Calu3 (cell line): ENCODE measurements around the gene BCAT1. TPM values are rescaled to one million over a fixed set of nuclear protein-coding genes. Genes with fewer than 3 reads are reported as not detected.

Experiments
- BruUV-seq: library from RNA; stranded (reverse); fragments of 400-500 nt; replicated peaks from 2 replicates; lab custom pipeline; 2021; lab: Mats Ljungman, UMichigan
- CTCF ChIA-PET: fragments of 300-600 bp; sonication (Branson Sonifier 250); formaldehyde crosslinking; loops from one replicate; lab custom pipeline; 2022; ENCODE audit warnings: antibody characterized with exemption; lab: Charles Lee
- DNase-seq: peaks from one replicate; pipeline ENCODE4 v3.0.0; 2022
- H3K27ac Mint-ChIP-seq: one replicate; pipeline ENCODE4 v1.8.0; 2022; ENCODE audit warnings: mixed read lengths; ENCODE audit not compliant: unreplicated experiment
- H3K27me3 Mint-ChIP-seq: one replicate; pipeline ENCODE4 v1.8.0; 2022; ENCODE audit warnings: mixed read lengths; ENCODE audit not compliant: unreplicated experiment
- H3K36me3 Mint-ChIP-seq: one replicate; pipeline ENCODE4 v1.8.0; 2022; ENCODE audit warnings: mild to moderate bottlenecking, moderate library complexity, mixed read lengths; ENCODE audit not compliant: insufficient read depth, unreplicated experiment
- H3K4me1 Mint-ChIP-seq: one replicate; pipeline ENCODE4 v1.8.0; 2022; ENCODE audit warnings: mild to moderate bottlenecking, low read depth, mixed read lengths; ENCODE audit not compliant: unreplicated experiment
- H3K4me3 Mint-ChIP-seq: one replicate; pipeline ENCODE4 v1.8.0; 2022; ENCODE audit warnings: mild to moderate bottlenecking, low read depth, moderate library complexity, mixed read lengths; ENCODE audit not compliant: unreplicated experiment
- H3K9me3 Mint-ChIP-seq: one replicate; pipeline ENCODE4 v1.8.0; 2022; ENCODE audit warnings: low read depth, mixed read lengths; ENCODE audit not compliant: unreplicated experiment
- CTCF ChIP-seq: fragments of 200-600 bp; IDR thresholded peaks from one replicate; pipeline ENCODE4 v1.8.0; 2022; ENCODE audit warnings: antibody characterized with exemption; ENCODE audit not compliant: unreplicated experiment
- intact Hi-C: fragments of 100-400 bp; cut with micrococcal nuclease; formaldehyde crosslinking; loops from one replicate; pipeline ENCODE4 v1.10.0; 2022; ENCODE audit not compliant: unreplicated experiment
- total RNA-seq: library from RNA; stranded (reverse); gene quantifications from 2 replicates; pipeline ENCODE4 v1.2.3, GENCODE V29; 2022

BCAT1 gene
- total RNA-seq, 1 experiment from 2014 or later: 4.0 TPM

- Mint-ChIP-seq H3K4me1 (no peaks in the 10 kb centered on the region), H3K36me3 (no peaks in the 10 kb centered on the region), H3K27ac (no peak overlapping the region), H3K9me3 (peaks cover 2% of the 10 kb centered on the region), H3K4me3 (no peak overlapping the region), H3K27me3 (no peaks in the 10 kb centered on the region)
- BruUV-seq: no TSS peak
- intact Hi-C loops: no loop called here
- no peak for DNase-seq
- TF ChIP-seq CTCF: no peak
- CTCF ChIA-PET: no interaction called here
These were observed 10.6 kb downstream of the BCAT1 start for GRCh38 chr12:24938341-24938740.

- CTCF ChIA-PET: no interaction called here
- intact Hi-C loops: no loop called here
- BruUV-seq: no TSS peak
- no peak for DNase-seq
- Mint-ChIP-seq H3K27me3 (no peaks in the 10 kb centered on the region), H3K4me1 (no peaks in the 10 kb centered on the region), H3K36me3 (no peaks in the 10 kb centered on the region), H3K4me3 (no peak overlapping the region), H3K27ac (no peak overlapping the region), H3K9me3 (peaks cover 2% of the 10 kb centered on the region)
- no peak for TF ChIP-seq CTCF
These were observed 11.2 kb downstream of the BCAT1 start for GRCh38 chr12:24937553-24938244.

- TF ChIP-seq CTCF: no peak
- intact Hi-C loops: no loop called here
- CTCF ChIA-PET: no interaction called here
- no TSS peak for BruUV-seq
- Mint-ChIP-seq H3K4me1 (no peaks in the 10 kb centered on the region), H3K4me3 (no peak overlapping the region), H3K27me3 (peaks cover 13% of the 10 kb centered on the region), H3K36me3 (no peaks in the 10 kb centered on the region), H3K27ac (no peak overlapping the region), H3K9me3 (no peaks in the 10 kb centered on the region)
- no peak for DNase-seq
These were observed 15.1 kb downstream of the BCAT1 start for GRCh38 chr12:24933694-24934407.

- H3K36me3 Mint-ChIP-seq: no peaks in the 10 kb centered on the region
- CTCF ChIA-PET: no interaction called here
- no peak overlapping the region for H3K27ac Mint-ChIP-seq
- H3K4me3 Mint-ChIP-seq: no peak overlapping the region
- BruUV-seq: no TSS peak
- intact Hi-C loops: no loop called here
- H3K9me3 Mint-ChIP-seq: no peaks in the 10 kb centered on the region
- H3K27me3 Mint-ChIP-seq: peaks cover 13% of the 10 kb centered on the region
- no peak for DNase-seq
- TF ChIP-seq CTCF: no peak
- no peaks in the 10 kb centered on the region for H3K4me1 Mint-ChIP-seq
These were observed 17.1 kb downstream of the BCAT1 start for GRCh38 chr12:24931666-24932405.
